AG10803 (cell line): ENCODE results near the gene ZKSCAN8.
A peak's percentile ranks its signal among the peaks of the same experiment; 100 is the strongest.

Source experiments
- DNase-seq: peaks from one replicate; pipeline ENCODE4 v3.0.0; 2010; ENCODE audit warnings: low read depth
- H3K4me3 ChIP-seq: 2 replicates; pipeline ENCODE4 v1.5.1; 2011; ENCODE audit warnings: mild to moderate bottlenecking, low read length, control low read depth
- TF ChIP-seq, protein P1 (sequence below): conservative IDR thresholded peaks from 2 replicates; pipeline ENCODE4 v1.5.1; 2011; ENCODE audit warnings: mild to moderate bottlenecking, low read length, control low read depth, inconsistent platforms

ZKSCAN8 gene

DNA sequence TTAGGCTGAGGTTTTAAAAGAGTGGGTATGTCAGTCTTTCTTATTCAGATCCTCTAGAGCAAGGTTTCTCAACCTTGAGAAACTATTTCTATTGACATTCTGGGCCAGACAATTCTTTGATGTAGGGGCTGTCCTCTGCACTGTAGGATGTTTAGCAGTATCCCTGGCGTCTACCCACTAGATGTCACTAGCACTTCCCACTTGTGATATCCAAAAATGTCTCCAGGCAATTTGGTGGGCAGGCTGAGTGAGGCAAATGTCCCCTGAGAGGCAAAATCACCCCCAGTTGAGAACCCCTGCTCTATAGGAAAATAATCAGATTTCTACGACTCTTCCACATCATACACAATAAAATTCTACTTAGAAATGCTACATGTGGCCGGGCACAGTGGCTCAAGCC is 7.7 kb upstream of the ZKSCAN8 start:
- no peak overlapping the region for H3K4me3 ChIP-seq
- peak; percentile 42 for DNase-seq
- TF ChIP-seq, protein P1, sequence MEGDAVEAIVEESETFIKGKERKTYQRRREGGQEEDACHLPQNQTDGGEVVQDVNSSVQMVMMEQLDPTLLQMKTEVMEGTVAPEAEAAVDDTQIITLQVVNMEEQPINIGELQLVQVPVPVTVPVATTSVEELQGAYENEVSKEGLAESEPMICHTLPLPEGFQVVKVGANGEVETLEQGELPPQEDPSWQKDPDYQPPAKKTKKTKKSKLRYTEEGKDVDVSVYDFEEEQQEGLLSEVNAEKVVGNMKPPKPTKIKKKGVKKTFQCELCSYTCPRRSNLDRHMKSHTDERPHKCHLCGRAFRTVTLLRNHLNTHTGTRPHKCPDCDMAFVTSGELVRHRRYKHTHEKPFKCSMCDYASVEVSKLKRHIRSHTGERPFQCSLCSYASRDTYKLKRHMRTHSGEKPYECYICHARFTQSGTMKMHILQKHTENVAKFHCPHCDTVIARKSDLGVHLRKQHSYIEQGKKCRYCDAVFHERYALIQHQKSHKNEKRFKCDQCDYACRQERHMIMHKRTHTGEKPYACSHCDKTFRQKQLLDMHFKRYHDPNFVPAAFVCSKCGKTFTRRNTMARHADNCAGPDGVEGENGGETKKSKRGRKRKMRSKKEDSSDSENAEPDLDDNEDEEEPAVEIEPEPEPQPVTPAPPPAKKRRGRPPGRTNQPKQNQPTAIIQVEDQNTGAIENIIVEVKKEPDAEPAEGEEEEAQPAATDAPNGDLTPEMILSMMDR: peak; percentile 56

GRCh38 chr6:28134716-28135115 is 7.0 kb upstream of the ZKSCAN8 start:
- no peak for DNase-seq
- no peak overlapping the region for H3K4me3 ChIP-seq
- TF ChIP-seq, protein P1: no peak

DNA sequence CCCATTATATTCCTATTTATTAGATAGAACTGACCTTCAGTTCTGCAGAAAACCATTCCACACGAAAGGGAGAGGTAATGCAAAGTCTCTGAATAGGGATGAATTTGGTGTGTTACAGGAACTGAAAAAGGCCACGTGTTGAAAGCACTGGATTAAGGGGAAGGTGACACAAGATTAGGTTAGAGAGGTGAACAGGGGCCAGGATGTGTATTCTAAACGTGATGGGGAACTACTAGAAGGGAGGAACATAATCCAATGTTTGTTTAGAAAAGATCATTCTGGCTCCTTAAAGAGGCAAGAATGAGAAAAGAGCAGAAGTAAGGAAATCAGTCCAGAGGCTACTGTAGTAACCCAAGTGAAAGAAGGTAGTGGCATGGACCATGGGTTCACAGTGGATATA is 6.3 kb upstream of the ZKSCAN8 start:
- no peak for DNase-seq
- H3K4me3 ChIP-seq: peak overlapping the region; percentile 92
- TF ChIP-seq, protein P1: no peak

DNA sequence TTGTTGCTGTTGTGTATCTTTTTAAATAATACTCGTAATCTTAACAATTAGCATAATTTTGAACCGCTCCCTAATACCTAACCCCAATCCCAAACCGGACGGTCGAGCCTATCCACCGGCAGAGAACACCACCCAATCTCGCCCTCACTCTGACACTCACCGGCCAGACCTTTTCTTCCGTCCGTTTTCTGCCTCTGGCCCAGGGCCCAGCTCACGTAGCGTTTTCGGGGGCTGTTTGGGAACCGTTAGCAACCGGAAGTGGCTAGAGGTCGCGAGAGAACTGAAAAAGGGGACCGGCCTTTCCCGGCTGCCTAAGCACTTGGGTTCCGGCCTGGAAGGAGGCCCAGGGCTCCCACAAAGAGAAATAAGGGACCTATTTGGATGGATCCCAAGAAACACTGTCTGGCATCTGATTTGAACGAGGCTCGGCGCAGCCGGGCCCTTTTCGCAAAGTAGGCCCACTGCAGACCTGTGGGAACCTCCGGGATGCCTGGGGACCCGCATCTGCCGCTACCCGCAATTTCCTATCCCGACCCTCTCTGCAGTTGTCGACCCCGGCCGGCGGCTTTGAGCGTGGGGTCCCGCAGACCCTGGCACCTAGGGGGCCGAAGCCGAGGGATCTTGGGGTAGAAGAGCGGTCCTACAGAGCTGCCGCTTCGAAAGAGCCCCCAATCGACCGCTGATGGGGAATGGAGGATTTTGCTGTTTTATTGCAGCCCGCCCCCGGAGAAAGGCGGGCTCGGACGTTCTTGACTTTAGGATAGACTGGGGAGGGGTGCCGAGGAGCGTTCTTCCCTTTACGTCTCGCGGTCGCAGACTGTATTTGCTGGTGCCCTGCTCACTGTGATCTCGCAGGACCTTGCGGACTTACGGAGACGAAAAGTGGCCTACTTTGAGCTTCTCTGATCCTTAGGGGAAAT is 4.8 kb upstream of the ZKSCAN8 start:
- H3K4me3 ChIP-seq: peak overlapping the region; percentile 92
- DNase-seq: peak; percentile 96
- TF ChIP-seq, protein P1: no peak

- TF ChIP-seq, protein P1: no peak
- peak overlapping the region; percentile 92 for H3K4me3 ChIP-seq
- DNase-seq: peak; percentile 35
These were observed 4.1 kb upstream of the ZKSCAN8 start for GRCh38 chr6:28137505-28137981.

- no peak overlapping the region for H3K4me3 ChIP-seq
- TF ChIP-seq, protein P1: no peak
These were observed 1.7 kb upstream of the ZKSCAN8 start for GRCh38 chr6:28139860-28140543.

More at GRCh38 chr6:28139860-28140543, 1.7 kb upstream of the ZKSCAN8 start:
- DNase-seq: no peak
